GM15510 (cell line): ENCODE measurements around the gene RALGDS.

Experiments
- POLR2A ChIP-seq: IDR thresholded peaks from 3 replicates; pipeline ENCODE4 v1.6.1; 2011; ENCODE audit warnings: borderline replicate concordance; ENCODE audit not compliant: insufficient read length; ENCODE audit errors: extremely low read depth

Gene RALGDS

DNA sequence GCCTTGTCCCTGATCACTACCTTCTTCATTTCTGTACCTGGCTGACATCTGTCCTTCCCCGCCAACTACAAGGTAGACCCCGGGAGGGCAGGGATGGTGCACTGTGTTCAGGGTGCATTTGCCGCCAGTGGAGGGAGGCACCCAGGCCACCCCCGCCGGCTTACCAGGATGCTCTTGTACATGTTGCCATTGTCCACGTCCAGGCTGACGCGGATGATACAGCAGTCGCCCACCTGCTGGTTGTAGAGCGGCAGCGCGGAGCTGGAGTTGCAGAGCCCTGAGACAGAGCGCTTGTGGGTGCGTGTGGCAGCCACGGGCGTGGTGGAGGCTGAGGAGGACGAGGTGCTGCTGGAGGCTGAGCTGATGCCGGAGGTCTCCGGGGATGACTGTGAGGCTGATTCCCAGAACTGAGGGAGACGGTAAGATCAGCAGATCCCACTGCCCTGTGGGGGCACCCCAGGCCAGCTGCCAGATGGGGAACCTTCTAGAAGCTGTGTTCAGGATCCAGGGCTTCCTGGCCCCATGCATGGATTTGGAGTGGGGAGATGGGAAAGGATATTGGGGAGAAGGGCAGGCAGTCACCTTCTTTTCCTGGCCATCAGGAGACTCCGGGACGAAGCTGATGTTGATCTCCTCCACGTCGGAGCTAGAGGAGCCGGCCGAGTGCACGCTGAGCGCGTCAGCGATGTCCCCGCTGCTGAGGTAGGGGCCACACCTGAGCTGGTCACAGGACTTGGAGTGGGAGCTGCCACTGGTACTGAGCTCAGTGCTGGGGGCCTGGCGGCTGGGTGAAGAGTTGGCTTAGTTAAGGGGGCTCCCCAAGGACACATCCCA, 19.5 kb downstream of the RALGDS start:
- TF ChIP-seq POLR2A: no peak

- TF ChIP-seq POLR2A: no peak
Measured at GRCh38 chr9:133100506-133101355, 20.3 kb downstream of the RALGDS start.

- no peak for TF ChIP-seq POLR2A
Measured at GRCh38 chr9:133099726-133100505, 21.1 kb downstream of the RALGDS start.

GRCh38 chr9:133098871-133099270, 22.2 kb downstream of the RALGDS start:
- no peak for TF ChIP-seq POLR2A

DNA sequence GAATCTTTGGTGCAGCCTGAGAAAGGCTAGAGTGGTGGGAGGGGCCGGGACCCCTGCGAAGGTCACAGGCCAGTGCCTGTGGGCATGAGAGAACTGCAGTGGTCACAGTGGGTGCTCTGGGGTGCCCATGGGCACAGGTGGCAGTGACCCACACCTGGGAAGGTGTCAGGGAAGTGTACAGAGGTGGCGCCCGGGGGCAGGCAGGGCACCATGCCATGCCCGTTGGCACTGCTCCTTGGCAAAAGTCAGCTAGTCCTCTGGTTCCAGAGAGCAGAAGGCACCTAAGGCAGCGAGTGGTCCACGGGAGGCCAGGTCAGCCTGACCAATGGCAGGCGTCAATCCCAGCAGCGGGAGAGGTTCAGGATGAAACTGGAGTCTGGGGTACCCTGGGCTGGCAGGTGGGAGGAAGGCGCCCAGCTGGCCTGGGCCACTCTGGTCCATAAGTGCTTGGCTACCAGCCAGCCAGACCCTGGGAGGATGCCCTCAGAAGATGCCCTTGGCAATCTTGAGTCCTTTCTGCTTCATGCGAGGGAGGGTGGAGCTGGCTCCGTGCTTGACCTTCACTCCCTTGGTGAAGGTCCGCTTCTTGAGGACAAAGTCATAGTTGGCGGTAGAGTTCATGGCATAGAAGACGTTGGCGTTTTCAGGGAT, 22.8 kb downstream of the RALGDS start:
- TF ChIP-seq POLR2A: no peak

DNA sequence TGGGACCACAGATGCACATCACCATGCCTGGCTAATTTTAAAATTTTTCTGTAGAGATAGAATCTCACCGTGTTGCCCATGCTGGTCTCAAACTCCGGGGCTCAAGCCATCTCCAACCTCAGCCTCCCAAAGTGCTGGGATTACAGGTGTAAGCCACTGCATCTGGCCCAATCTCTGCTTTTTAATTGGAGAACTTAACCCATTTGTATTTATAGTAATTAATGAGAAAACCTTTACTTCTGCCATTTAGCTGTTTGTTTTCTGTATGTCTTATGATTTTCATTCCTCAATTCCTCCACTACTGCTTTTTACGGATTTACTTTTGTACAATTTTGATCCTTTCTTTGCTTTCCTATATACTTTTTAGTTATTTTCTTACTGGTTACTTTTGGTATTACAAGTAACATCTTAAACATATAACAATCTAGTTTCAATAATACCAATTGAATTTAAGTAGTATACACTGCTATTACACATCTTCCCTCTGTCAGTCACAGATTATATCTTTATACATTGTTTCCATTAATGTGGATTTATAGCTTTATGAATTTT, 26.1 kb downstream of the RALGDS start:
- no peak for TF ChIP-seq POLR2A

- no peak for TF ChIP-seq POLR2A
Measured at GRCh38 chr9:133090752-133091385, 30.2 kb downstream of the RALGDS start.

DNA sequence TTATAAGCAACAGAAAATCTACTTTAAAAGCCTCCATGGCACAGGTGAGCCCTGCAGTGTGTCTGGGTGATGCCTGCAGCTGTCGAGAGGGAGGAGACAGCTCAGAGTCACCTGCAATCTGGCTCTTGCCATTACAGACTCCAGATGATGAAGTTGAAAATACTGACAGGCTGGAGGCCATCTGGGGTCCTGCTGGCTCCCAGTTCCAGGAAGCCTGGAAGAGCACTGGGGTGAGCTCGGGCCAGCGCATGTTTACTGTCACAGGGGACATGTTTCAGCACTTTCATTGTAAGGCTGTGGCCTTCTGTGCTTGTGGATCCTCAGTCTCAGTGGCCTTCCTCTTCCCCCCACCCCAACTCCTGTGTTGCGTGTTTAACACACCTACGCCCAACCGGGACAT, 30.9 kb downstream of the RALGDS start:
- no peak for TF ChIP-seq POLR2A

- TF ChIP-seq POLR2A: no peak
Measured at GRCh38 chr9:133089271-133089671, 31.8 kb downstream of the RALGDS start.

- no peak for TF ChIP-seq POLR2A
Measured at GRCh38 chr9:133088756-133089155, 32.3 kb downstream of the RALGDS start.

GRCh38 chr9:133088146-133088750, 32.8 kb downstream of the RALGDS start:
- TF ChIP-seq POLR2A: no peak

- TF ChIP-seq POLR2A: no peak
Measured at GRCh38 chr9:133087429-133088145, 33.5 kb downstream of the RALGDS start.

GRCh38 chr9:133086894-133087293, 34.1 kb downstream of the RALGDS start:
- TF ChIP-seq POLR2A: no peak
